Measurements from ENCODE around the gene GM2A. TPM values are rescaled to one million over a fixed set of nuclear protein-coding genes. Genes with fewer than 3 reads are reported as not detected.

Gene GM2A
- total and polyA plus RNA-seq, 9 of the 15 experiments (the other 6 are each of a cell fraction or from before 2014, with no cell fraction given): 5.8 to 36.0 (median 10.0) TPM

- peak; percentile 83; the same call in 1 of the 2 replicates for TF ChIP-seq RNF2 (IDR thresholded peaks at IDR 0.05)
- TF ChIP-seq ZNF511 (CRISPR knock-in tag; IDR thresholded peaks at IDR 0.05): no peak
- no peak for TF ChIP-seq ZNF165 (CRISPR knock-in tag; IDR thresholded peaks at IDR 0.05; ENCODE audit: borderline replicate concordance)
- TF ChIP-seq STAT5B (CRISPR knock-in tag; IDR thresholded peaks at IDR 0.05): no peak
- TF ChIP-seq RAD21 (CRISPR knock-in tag; conservative IDR thresholded peaks at IDR 0.05 in 1 of 2, IDR thresholded peaks at IDR 0.05 in 1 of 2): no peak
- TF ChIP-seq FOXK2 (conservative IDR thresholded peaks at IDR 0.05 in 1 of 2, IDR thresholded peaks at IDR 0.05 in 1 of 2; ENCODE audit: low read depth in 2 of 2): 0 out of 4 replicates have a peak, but pooled peaks of 1 of the 2 experiments have one; percentile 8
- no peak for TF ChIP-seq ZNF134 (CRISPR knock-in tag; conservative IDR thresholded peaks at IDR 0.05)
- TF ChIP-seq, protein P1, sequence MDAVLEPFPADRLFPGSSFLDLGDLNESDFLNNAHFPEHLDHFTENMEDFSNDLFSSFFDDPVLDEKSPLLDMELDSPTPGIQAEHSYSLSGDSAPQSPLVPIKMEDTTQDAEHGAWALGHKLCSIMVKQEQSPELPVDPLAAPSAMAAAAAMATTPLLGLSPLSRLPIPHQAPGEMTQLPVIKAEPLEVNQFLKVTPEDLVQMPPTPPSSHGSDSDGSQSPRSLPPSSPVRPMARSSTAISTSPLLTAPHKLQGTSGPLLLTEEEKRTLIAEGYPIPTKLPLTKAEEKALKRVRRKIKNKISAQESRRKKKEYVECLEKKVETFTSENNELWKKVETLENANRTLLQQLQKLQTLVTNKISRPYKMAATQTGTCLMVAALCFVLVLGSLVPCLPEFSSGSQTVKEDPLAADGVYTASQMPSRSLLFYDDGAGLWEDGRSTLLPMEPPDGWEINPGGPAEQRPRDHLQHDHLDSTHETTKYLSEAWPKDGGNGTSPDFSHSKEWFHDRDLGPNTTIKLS (IDR thresholded peaks at IDR 0.05; ENCODE audit: borderline replicate concordance, low read depth): peak; percentile 89; the same call in 1 of the 2 replicates
- TF ChIP-seq, protein P2, sequence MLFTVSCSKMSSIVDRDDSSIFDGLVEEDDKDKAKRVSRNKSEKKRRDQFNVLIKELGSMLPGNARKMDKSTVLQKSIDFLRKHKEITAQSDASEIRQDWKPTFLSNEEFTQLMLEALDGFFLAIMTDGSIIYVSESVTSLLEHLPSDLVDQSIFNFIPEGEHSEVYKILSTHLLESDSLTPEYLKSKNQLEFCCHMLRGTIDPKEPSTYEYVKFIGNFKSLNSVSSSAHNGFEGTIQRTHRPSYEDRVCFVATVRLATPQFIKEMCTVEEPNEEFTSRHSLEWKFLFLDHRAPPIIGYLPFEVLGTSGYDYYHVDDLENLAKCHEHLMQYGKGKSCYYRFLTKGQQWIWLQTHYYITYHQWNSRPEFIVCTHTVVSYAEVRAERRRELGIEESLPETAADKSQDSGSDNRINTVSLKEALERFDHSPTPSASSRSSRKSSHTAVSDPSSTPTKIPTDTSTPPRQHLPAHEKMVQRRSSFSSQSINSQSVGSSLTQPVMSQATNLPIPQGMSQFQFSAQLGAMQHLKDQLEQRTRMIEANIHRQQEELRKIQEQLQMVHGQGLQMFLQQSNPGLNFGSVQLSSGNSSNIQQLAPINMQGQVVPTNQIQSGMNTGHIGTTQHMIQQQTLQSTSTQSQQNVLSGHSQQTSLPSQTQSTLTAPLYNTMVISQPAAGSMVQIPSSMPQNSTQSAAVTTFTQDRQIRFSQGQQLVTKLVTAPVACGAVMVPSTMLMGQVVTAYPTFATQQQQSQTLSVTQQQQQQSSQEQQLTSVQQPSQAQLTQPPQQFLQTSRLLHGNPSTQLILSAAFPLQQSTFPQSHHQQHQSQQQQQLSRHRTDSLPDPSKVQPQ (CRISPR knock-in tag; IDR thresholded peaks at IDR 0.05; ENCODE audit: borderline replicate concordance): no peak
- TF ChIP-seq RBFOX2 (IDR thresholded peaks at IDR 0.05; ENCODE audit: low read depth, low read length): peak; percentile 39; the same call in 1 of the 2 replicates
- no peak for TF ChIP-seq ZNF395 (CRISPR knock-in tag; IDR thresholded peaks at IDR 0.05)
- TF ChIP-seq, protein P3, sequence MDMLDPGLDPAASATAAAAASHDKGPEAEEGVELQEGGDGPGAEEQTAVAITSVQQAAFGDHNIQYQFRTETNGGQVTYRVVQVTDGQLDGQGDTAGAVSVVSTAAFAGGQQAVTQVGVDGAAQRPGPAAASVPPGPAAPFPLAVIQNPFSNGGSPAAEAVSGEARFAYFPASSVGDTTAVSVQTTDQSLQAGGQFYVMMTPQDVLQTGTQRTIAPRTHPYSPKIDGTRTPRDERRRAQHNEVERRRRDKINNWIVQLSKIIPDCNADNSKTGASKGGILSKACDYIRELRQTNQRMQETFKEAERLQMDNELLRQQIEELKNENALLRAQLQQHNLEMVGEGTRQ (CRISPR knock-in tag; IDR thresholded peaks at IDR 0.05): no peak
- TF ChIP-seq, protein P4, sequence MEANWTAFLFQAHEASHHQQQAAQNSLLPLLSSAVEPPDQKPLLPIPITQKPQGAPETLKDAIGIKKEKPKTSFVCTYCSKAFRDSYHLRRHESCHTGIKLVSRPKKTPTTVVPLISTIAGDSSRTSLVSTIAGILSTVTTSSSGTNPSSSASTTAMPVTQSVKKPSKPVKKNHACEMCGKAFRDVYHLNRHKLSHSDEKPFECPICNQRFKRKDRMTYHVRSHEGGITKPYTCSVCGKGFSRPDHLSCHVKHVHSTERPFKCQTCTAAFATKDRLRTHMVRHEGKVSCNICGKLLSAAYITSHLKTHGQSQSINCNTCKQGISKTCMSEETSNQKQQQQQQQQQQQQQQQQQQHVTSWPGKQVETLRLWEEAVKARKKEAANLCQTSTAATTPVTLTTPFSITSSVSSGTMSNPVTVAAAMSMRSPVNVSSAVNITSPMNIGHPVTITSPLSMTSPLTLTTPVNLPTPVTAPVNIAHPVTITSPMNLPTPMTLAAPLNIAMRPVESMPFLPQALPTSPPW (CRISPR knock-in tag; IDR thresholded peaks at IDR 0.05): peak; percentile 85
- TF ChIP-seq ZNF699 (CRISPR knock-in tag; IDR thresholded peaks at IDR 0.05; ENCODE audit: insufficient replicate concordance): no peak
- no peak for TF ChIP-seq CREBBP (IDR thresholded peaks at IDR 0.05; ENCODE audit: low read depth, low read length)
- TF ChIP-seq, protein P5, sequence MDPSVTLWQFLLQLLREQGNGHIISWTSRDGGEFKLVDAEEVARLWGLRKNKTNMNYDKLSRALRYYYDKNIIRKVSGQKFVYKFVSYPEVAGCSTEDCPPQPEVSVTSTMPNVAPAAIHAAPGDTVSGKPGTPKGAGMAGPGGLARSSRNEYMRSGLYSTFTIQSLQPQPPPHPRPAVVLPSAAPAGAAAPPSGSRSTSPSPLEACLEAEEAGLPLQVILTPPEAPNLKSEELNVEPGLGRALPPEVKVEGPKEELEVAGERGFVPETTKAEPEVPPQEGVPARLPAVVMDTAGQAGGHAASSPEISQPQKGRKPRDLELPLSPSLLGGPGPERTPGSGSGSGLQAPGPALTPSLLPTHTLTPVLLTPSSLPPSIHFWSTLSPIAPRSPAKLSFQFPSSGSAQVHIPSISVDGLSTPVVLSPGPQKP (CRISPR knock-in tag; IDR thresholded peaks at IDR 0.05): no peak
These were observed 39.0 kb upstream of the GM2A start (continued) for GRCh38 chr5:151213803-151214613.
